ENCODE measurements around the gene NPHP4.

The NPHP4 gene

DNA sequence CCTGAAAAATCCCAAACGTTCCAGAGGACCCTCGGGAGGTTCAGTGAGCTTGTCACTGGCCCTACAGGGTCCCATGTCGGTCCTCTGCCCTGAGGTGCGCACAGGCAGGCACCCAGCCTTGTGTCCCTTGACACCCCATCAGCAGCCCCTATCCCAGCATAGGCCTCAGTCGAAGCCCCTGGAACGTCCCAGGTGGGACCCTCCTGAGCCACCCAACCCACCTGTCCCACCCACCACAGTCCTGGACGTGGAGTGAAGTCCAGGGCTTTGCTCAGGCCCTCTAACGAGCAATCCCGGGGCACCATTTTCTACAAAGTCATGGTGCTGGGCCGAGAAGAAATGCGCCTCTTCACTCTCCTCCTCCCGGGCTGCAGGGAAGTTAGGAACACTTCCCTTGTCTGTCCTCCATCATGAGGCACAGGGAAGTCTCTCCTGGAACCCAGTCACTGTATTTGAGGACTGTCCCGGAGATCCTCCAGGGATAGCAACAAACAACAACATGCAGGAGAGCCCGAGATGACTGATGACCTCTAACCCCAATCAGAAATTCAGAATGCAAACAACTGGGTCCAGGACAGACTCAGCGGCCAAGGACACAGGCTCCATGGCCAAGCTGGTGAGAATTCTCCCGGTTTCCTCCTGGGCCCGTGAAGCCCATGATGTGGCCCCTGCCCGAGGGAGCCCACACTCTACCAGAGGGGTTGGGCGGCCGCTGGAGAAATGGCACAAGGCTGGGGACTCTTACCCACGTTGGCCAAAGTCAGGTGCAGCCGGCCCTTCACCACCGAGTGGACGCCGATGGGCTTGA, 105.5 kb downstream of the NPHP4 start:
- Mint-ChIP-seq H3K36me3 (ENCODE audit: low read depth) (no peaks in the 10 kb centered on the region), H3K4me1 (ENCODE audit: low read depth) (no peaks in the 10 kb centered on the region), H3K27ac (no peak overlapping the region), H3K27me3 (ENCODE audit: low read depth) (no peaks in the 10 kb centered on the region), H3K4me3 (no peak overlapping the region), H3K9me3 (no peaks in the 10 kb centered on the region)

- Mint-ChIP-seq H3K36me3 (ENCODE audit: low read depth) (no peaks in the 10 kb centered on the region), H3K4me3 (no peak overlapping the region), H3K27ac (no peak overlapping the region), H3K4me1 (ENCODE audit: low read depth) (no peaks in the 10 kb centered on the region), H3K9me3 (no peaks in the 10 kb centered on the region), H3K27me3 (ENCODE audit: low read depth) (no peaks in the 10 kb centered on the region)
These were observed 106.1 kb downstream of the NPHP4 start for GRCh38 chr1:5886140-5886483.

- H3K4me1 Mint-ChIP-seq (ENCODE audit: low read depth): no peaks in the 10 kb centered on the region
- no peaks in the 10 kb centered on the region for H3K27me3 Mint-ChIP-seq (ENCODE audit: low read depth)
- H3K27ac Mint-ChIP-seq: no peak overlapping the region
- no peak overlapping the region for H3K4me3 Mint-ChIP-seq
- no peaks in the 10 kb centered on the region for H3K36me3 Mint-ChIP-seq (ENCODE audit: low read depth)
- no peaks in the 10 kb centered on the region for H3K9me3 Mint-ChIP-seq
These were observed 106.6 kb downstream of the NPHP4 start for GRCh38 chr1:5885471-5886139.

- Mint-ChIP-seq H3K9me3 (peaks cover 8% of the 10 kb centered on the region), H3K27me3 (ENCODE audit: low read depth) (no peaks in the 10 kb centered on the region)
These were observed 108.1 kb downstream of the NPHP4 start for GRCh38 chr1:5884110-5884509.

GRCh38 chr1:5883129-5884048, 108.8 kb downstream of the NPHP4 start:
- Mint-ChIP-seq H3K4me1 (ENCODE audit: low read depth) (no peaks in the 10 kb centered on the region), H3K9me3 (peaks cover 8% of the 10 kb centered on the region), H3K27ac (no peak overlapping the region), H3K27me3 (ENCODE audit: low read depth) (no peaks in the 10 kb centered on the region), H3K36me3 (ENCODE audit: low read depth) (peaks cover 8% of the 10 kb centered on the region), H3K4me3 (no peak overlapping the region)

More at GRCh38 chr1:5884110-5884509, 108.1 kb downstream of the NPHP4 start:
- H3K4me1 Mint-ChIP-seq (ENCODE audit: low read depth): no peaks in the 10 kb centered on the region
- no peak overlapping the region for H3K4me3 Mint-ChIP-seq
- no peak overlapping the region for H3K27ac Mint-ChIP-seq
- H3K36me3 Mint-ChIP-seq (ENCODE audit: low read depth): peaks cover 8% of the 10 kb centered on the region

DNA sequence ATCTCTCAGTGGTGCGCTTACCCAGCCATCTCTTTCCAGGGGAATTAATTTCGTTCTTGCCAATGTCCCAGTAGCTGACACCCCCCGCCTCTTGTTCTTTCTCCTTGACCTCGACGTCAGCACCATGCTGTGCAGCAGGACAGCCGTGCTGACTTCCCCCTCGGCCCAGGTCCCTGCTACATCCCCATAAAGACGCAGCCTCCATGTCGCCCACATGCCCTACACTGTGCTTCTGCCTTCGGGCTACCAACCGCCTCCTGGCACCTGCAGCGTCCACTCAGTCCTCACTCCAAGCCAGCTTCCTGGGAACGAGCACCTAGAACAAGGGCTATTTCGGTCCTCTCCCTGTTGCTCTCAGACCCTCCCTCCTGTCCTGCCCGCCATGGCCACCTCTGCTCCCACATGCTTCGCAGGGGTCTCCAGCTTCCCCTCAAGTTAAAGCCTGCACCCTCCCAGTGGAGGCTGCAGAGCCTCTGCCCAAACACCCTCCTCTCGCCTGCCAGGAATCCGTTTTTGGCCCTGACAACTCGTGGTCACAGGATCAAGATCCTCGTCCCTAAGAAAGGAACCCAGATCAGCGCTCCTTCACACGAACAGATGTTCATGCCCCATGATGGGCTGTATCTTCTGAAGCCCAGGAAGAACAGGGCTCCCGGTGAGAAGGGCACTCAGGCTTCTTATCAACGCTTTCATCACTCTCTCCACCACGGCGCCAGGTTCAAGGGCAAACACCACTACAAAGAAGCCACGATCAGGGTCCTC, 109.7 kb downstream of the NPHP4 start:
- peaks cover 8% of the 10 kb centered on the region for H3K9me3 Mint-ChIP-seq
- no peak overlapping the region for H3K27ac Mint-ChIP-seq
- no peaks in the 10 kb centered on the region for H3K27me3 Mint-ChIP-seq (ENCODE audit: low read depth)
- no peak overlapping the region for H3K4me3 Mint-ChIP-seq
- peaks cover 8% of the 10 kb centered on the region for H3K36me3 Mint-ChIP-seq (ENCODE audit: low read depth)
- no peaks in the 10 kb centered on the region for H3K4me1 Mint-ChIP-seq (ENCODE audit: low read depth)

DNA sequence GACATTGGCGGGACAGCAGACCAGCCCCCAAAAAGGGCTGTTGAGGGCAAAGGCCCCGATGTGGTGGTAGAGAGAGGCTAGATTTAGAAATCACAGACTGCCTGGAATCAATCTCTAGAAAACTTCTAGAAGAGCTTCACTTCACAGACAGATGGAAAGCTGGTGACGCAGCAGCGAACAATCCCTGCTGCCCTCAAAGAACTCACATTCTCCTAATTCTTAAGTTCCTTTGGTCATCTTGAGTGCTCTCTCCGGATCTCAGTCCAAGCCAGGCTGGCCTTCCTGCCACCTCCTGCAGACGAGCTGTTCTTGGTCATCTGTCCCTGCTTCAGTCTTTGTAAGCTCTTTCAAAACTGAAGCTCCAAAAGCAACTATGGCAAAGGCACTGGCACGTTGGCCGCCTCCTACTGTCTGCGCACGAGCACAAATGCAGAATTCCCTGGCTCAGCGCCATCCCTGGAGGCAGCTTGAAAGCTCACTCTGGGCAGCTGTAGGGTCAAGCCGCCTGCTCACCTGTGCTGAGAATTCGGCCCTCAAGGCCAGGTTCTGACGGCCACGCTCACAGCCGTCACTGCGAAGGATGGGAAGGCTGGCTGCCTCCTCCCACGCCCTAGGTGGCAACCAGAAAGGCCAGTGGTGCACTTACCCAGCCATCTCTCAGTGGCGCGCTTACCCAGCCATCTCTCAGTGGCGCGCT, 110.6 kb downstream of the NPHP4 start:
- Mint-ChIP-seq H3K4me3 (no peak overlapping the region), H3K36me3 (ENCODE audit: low read depth) (peaks cover 8% of the 10 kb centered on the region), H3K27me3 (ENCODE audit: low read depth) (no peaks in the 10 kb centered on the region), H3K4me1 (ENCODE audit: low read depth) (no peaks in the 10 kb centered on the region), H3K9me3 (peaks cover 8% of the 10 kb centered on the region), H3K27ac (no peak overlapping the region)

GRCh38 chr1:5880630-5881405, 111.4 kb downstream of the NPHP4 start:
- Mint-ChIP-seq H3K4me3 (no peak overlapping the region), H3K9me3 (peaks cover 8% of the 10 kb centered on the region), H3K36me3 (ENCODE audit: low read depth) (peaks cover 8% of the 10 kb centered on the region), H3K27me3 (ENCODE audit: low read depth) (no peaks in the 10 kb centered on the region), H3K4me1 (ENCODE audit: low read depth) (no peaks in the 10 kb centered on the region), H3K27ac (no peak overlapping the region)

GRCh38 chr1:5879421-5879820, 112.8 kb downstream of the NPHP4 start:
- Mint-ChIP-seq H3K27ac (no peak overlapping the region), H3K27me3 (ENCODE audit: low read depth) (no peaks in the 10 kb centered on the region), H3K36me3 (ENCODE audit: low read depth) (peaks cover 8% of the 10 kb centered on the region), H3K4me3 (no peak overlapping the region), H3K9me3 (peaks cover 8% of the 10 kb centered on the region), H3K4me1 (ENCODE audit: low read depth) (no peaks in the 10 kb centered on the region)

- no peak overlapping the region for H3K27ac Mint-ChIP-seq
- no peaks in the 10 kb centered on the region for H3K27me3 Mint-ChIP-seq (ENCODE audit: low read depth)
- no peaks in the 10 kb centered on the region for H3K4me1 Mint-ChIP-seq (ENCODE audit: low read depth)
- no peak overlapping the region for H3K4me3 Mint-ChIP-seq
- peaks cover 8% of the 10 kb centered on the region for H3K36me3 Mint-ChIP-seq (ENCODE audit: low read depth)
- peaks cover 8% of the 10 kb centered on the region for H3K9me3 Mint-ChIP-seq
These were observed 113.3 kb downstream of the NPHP4 start for GRCh38 chr1:5878971-5879370.

DNA sequence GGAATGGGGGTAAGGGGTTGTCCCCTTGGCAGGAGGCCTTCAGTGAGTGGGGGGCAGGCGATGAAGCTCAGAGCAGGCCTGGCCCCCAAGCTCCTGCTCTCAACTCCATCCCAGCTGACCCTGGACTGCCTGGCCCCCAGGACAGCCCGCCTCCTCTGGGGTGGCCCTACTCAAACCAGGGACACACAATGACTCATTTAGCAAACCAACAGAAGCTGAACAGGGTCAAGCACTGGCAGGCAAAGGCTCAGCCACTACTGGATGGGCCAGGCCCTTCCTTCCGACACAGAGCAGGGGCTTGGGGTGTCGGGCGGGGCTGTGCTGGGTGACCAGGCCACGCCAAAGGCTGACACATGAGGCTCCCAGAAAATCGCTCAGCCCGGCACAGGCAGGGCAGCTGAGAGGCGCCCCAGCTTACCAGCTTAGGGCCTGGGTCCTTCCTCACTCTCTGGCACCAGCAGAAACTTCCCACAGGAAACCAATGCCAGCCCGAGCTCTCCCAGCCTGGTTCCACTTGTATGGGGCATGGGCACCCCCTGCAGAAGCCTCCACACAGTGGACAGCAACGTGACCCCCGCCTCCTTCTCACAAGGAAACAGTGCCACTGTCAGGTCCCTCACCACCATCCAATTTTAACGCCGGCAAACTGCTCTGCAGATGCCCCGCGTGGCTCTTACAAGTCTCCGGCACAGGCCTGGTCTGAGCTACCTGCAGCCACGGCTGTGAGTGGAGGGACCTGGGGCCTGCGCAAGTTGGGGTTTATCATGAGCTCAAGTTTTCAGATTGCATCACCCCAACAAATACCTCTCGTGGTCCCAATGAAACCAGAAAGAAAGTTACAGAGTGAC, 114.3 kb downstream of the NPHP4 start:
- H3K4me3 Mint-ChIP-seq: no peak overlapping the region
- no peaks in the 10 kb centered on the region for H3K27me3 Mint-ChIP-seq (ENCODE audit: low read depth)
- H3K9me3 Mint-ChIP-seq: peaks cover 8% of the 10 kb centered on the region
- peaks cover 8% of the 10 kb centered on the region for H3K36me3 Mint-ChIP-seq (ENCODE audit: low read depth)
- H3K4me1 Mint-ChIP-seq (ENCODE audit: low read depth): no peaks in the 10 kb centered on the region
- no peak overlapping the region for H3K27ac Mint-ChIP-seq

DNA sequence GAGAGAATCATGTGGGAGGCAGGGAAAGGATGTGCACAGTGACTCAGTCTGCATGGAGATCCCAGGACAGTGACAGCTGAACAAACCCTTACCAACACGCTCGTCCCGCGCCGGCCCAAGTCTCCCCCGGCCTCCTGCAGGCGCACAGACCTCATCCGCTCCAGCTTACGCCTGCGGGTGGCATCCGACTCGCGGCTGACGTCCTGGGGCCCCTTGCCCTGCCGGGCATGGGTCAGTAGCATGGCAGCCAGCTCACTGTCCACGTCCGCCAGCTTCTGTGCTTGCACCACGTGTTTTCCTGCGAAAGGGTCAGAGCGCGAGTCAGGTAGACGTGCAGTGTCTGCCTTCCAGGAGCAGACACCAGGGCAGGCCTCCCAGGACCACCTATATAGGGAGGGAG, 115.2 kb downstream of the NPHP4 start:
- H3K36me3 Mint-ChIP-seq (ENCODE audit: low read depth): peaks cover 8% of the 10 kb centered on the region

More for the DNA sequence above, 115.2 kb downstream of the NPHP4 start:
- H3K4me3 Mint-ChIP-seq: no peak overlapping the region
- no peak overlapping the region for H3K27ac Mint-ChIP-seq
- no peaks in the 10 kb centered on the region for H3K27me3 Mint-ChIP-seq (ENCODE audit: low read depth)
- peaks cover 8% of the 10 kb centered on the region for H3K9me3 Mint-ChIP-seq
- peaks cover 2% of the 10 kb centered on the region for H3K4me1 Mint-ChIP-seq (ENCODE audit: low read depth)
